Glutamatergic neuron (in vitro differentiated cells): ENCODE results near the gene HLA-B. TPM values are rescaled to one million over a fixed set of nuclear protein-coding genes. Genes with fewer than 3 reads are reported as not detected.

Experiments used
- DNase-seq: peaks from one replicate; pipeline ENCODE4 v3.0.0; 2022
- H3K27ac Mint-ChIP-seq: one replicate; pipeline ENCODE4 v1.8.0; 2020; ENCODE audit warnings: mild to moderate bottlenecking, mixed read lengths, inconsistent platforms; ENCODE audit not compliant: unreplicated experiment
- H3K27me3 Mint-ChIP-seq: one replicate; pipeline ENCODE4 v1.8.0; 2020; ENCODE audit warnings: mild to moderate bottlenecking, moderate library complexity, mixed read lengths, inconsistent platforms; ENCODE audit not compliant: unreplicated experiment
- H3K36me3 Mint-ChIP-seq: one replicate; pipeline ENCODE4 v1.8.0; 2020; ENCODE audit warnings: mild to moderate bottlenecking, mixed read lengths, inconsistent platforms; ENCODE audit not compliant: unreplicated experiment
- H3K4me1 Mint-ChIP-seq: one replicate; pipeline ENCODE4 v1.8.0; 2020; ENCODE audit warnings: mild to moderate bottlenecking, low read depth, mixed read lengths, inconsistent platforms; ENCODE audit not compliant: unreplicated experiment
- H3K4me3 Mint-ChIP-seq: one replicate; pipeline ENCODE4 v1.8.0; 2020; ENCODE audit warnings: mild to moderate bottlenecking, mixed read lengths, inconsistent platforms; ENCODE audit not compliant: unreplicated experiment
- H3K9me3 Mint-ChIP-seq: one replicate; pipeline ENCODE4 v1.8.0; 2020; ENCODE audit warnings: mild to moderate bottlenecking, moderate library complexity, mixed read lengths, inconsistent platforms; ENCODE audit not compliant: unreplicated experiment
- total RNA-seq: library from RNA; stranded (reverse); fragmentation: NEBNext Ultra II Directional; extraction: Animal tissue kit (Norgen Biotek cat#: 25700); gene quantifications from one replicate; pipeline ENCODE4 v1.2.1, GENCODE V29; 2021; ENCODE audit not compliant: unreplicated experiment
- TF ChIP-seq, protein P1 (sequence below): fragments of 200-600 bp; sonication (generic); IDR thresholded peaks from one replicate; pipeline ENCODE4 v1.5.0; 2021; ENCODE audit not compliant: partially characterized antibody, unreplicated experiment

Gene HLA-B
- total RNA-seq, 1 donor from 2014 or later: 11.4 TPM

DNA sequence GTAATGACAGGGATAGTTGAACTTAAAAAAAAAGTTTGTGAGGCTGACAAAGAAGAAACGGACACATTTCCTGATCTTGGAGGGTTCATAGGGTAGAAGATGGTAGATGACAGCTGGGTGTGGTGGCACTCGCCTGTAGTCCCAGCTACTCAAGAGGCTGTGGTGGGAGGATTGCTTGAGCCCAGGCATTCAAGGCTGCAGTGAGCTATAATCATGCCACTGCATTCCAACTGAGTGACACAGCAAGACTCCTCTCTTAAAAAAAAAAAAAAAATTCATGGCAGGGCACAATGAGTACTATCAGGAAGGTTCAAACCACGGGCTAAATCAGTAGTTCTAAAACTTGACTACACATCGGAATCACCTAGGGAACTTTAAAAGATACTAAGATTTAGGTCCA lies 44.4 kb upstream of the HLA-B start:
- Mint-ChIP-seq H3K4me3 (peak overlapping the region; percentile 20), H3K4me1 (peaks cover 2% of the 10 kb centered on the region), H3K27ac (no peak overlapping the region), H3K27me3 (peaks cover 30% of the 10 kb centered on the region), H3K36me3 (no peaks in the 10 kb centered on the region), H3K9me3 (peaks cover 1% of the 10 kb centered on the region)
- TF ChIP-seq, protein P1, sequence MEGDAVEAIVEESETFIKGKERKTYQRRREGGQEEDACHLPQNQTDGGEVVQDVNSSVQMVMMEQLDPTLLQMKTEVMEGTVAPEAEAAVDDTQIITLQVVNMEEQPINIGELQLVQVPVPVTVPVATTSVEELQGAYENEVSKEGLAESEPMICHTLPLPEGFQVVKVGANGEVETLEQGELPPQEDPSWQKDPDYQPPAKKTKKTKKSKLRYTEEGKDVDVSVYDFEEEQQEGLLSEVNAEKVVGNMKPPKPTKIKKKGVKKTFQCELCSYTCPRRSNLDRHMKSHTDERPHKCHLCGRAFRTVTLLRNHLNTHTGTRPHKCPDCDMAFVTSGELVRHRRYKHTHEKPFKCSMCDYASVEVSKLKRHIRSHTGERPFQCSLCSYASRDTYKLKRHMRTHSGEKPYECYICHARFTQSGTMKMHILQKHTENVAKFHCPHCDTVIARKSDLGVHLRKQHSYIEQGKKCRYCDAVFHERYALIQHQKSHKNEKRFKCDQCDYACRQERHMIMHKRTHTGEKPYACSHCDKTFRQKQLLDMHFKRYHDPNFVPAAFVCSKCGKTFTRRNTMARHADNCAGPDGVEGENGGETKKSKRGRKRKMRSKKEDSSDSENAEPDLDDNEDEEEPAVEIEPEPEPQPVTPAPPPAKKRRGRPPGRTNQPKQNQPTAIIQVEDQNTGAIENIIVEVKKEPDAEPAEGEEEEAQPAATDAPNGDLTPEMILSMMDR: no peak
- no peak for DNase-seq

DNA sequence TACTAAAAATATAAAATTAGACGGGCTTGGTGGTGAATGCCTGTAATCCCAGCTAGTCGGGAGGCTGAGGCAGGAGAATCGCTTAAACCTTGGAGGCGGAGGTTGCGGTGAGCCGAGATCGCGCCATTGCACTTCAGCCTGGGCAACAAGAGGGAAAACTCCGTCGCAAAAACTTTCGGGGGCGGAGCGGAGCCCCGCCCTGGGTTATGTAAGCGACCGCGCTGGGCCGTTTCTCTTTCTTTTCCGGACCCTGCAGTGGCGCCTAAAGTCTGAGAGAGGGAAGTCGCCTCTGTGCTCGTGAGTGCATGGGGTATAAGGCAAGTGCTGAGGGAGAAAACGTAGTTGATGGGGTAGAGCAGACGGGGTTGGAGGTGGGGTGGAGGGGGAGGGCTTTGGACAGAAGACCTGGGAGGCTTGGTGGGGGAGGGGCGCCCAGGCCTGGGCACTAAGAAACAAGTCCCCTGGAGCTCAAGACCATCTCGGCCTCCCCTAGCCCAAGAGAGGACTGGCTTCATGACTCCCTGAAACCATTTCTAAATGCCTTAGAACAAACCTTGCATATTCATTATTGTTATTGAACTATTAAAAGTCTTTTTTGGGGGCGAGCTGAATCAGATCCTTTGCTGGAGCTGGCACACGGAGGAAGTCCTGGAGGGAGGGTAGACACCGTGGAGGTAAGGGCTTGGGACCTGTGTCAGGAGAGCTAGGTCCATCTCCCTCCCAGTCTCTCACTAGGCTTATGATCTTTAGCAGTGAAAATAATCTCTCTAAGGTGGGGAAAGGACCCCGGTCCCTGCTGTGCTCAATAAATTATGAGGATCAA lies 43.7 kb upstream of the HLA-B start:
- peaks cover 30% of the 10 kb centered on the region for H3K27me3 Mint-ChIP-seq
- H3K4me1 Mint-ChIP-seq: peaks cover 2% of the 10 kb centered on the region
- no peak for DNase-seq
- H3K27ac Mint-ChIP-seq: no peak overlapping the region
- peaks cover 1% of the 10 kb centered on the region for H3K9me3 Mint-ChIP-seq
- H3K36me3 Mint-ChIP-seq: no peaks in the 10 kb centered on the region
- peak overlapping the region; percentile 91 for H3K4me3 Mint-ChIP-seq
- TF ChIP-seq, protein P1: no peak

DNA sequence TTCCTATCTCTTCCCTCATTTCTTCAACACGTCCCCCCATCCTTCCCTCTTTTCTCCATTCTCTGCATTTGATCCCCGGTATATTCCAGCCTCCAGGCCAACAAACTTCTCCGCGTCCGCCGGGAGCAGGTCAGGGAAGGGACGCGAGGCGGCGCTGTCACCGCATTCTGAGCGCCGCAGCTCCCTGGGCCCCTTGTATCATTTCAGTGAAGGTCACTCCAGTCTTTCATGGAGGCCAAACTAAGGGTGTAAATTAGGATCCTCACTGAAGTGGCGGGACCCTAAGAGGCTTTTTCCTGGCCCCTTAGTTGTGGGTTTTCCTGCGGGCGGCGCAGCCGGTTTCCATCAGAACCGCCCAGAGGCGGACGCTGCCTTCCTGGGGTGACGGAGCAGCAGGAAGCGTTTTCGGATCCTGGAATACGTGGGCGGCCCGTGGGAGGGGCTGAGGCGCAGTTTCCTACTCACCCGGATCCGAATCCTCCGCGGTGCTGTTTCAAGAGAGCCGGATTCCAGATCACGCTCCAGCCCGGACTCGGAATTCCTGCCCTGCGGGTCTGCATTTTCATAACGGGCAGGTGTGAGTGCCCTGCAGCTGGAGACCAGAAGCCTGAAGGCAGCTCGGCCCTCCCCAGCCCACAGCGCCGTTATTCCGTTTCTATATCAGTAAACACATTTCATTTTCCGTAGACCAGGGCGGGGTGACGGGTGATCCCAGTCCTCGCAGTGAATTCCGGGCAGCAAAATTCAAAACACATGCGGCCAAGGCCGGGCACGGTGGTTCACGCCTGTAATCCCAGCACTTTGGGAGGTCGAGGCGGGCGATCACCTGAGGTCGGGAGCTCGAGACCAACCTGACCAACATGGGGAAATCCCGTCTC lies 42.8 kb upstream of the HLA-B start:
- Mint-ChIP-seq H3K36me3 (no peaks in the 10 kb centered on the region), H3K27ac (no peak overlapping the region), H3K4me3 (peak overlapping the region; percentile 91), H3K9me3 (peaks cover 1% of the 10 kb centered on the region), H3K4me1 (peaks cover 2% of the 10 kb centered on the region), H3K27me3 (peaks cover 30% of the 10 kb centered on the region)
- DNase-seq: peak; percentile 84
- TF ChIP-seq, protein P1: peak; percentile 73

DNA sequence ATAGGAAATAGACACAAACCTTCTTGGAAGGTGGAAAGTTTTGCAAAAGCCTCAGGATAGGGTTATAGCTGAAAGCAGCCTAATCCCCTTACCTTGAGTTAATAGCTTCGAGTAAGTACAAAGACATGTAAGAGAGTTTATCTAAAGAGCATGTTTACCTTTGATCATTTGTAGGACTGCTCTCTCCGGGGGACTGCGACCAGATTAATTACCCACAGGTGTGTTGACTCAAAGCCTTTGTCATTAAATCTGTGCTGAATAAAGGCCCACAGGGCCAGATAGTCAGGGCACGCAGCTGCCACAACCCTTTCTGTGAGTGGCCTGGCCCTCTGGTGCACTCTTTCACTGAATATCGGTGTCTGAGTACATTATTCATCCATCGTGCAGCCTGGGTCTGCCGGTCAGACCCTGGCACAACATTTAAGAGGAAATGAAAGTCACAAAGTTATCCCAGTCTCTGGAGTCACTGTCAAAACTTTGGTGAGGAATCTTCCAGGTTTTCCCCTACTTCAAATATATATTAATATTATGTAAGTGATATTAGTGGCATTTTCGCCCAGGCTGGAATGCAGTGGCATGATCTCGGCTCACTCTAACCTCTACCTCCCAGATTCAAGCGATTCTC lies 41.0 kb upstream of the HLA-B start:
- TF ChIP-seq, protein P1: no peak
- Mint-ChIP-seq H3K27ac (no peak overlapping the region), H3K4me1 (peaks cover 8% of the 10 kb centered on the region), H3K9me3 (peaks cover 1% of the 10 kb centered on the region), H3K36me3 (no peaks in the 10 kb centered on the region), H3K27me3 (peaks cover 30% of the 10 kb centered on the region), H3K4me3 (no peak overlapping the region)
- DNase-seq: no peak
